Vagina (tissue), 2 donors: Measurements from ENCODE around the gene IWS1. TPM values are rescaled to one million over a fixed set of nuclear protein-coding genes. Genes with fewer than 3 reads are reported as not detected.

Source experiments
- DNase-seq, 2 donors: peaks; one replicate each; pipeline ENCODE4 v3.0.0-alpha.2; 2017; ENCODE audit errors: extremely low spot score in 2 of 2
- H3K27ac ChIP-seq: fragments of 200-600 bp; sonication (generic); one replicate; pipeline ENCODE4 v1.5.1; 2019
- H3K27me3 ChIP-seq: fragments of 200-600 bp; sonication (generic); one replicate; pipeline ENCODE4 v1.5.1; 2019
- H3K36me3 ChIP-seq, 2 donors: fragments of 200-600 bp; sonication (generic); one replicate each; pipeline ENCODE4 v1.5.1; 2017 to 2019
- H3K4me1 ChIP-seq: fragments of 200-600 bp; sonication (generic); one replicate; pipeline ENCODE4 v1.5.1; 2019
- H3K4me3 ChIP-seq, 2 donors: fragments of 200-600 bp; sonication (generic); 1 replicate in 1 of 2; 2 replicates in 1 of 2; pipeline ENCODE4 v1.5.1; 2016 to 2019
- H3K9me3 ChIP-seq: fragments of 200-600 bp; sonication (generic); one replicate; pipeline ENCODE4 v1.5.1; 2019
- CTCF ChIP-seq, 3 experiments: fragments of 450-650 bp in 2 of 3; fragments of 200-600 bp in 1 of 3; sonication (generic) in 1 of 3; IDR thresholded peaks; one replicate each; pipeline ENCODE4 v1.5.1; 2017 to 2019; ENCODE audit warnings: antibody characterized with exemption in 3 of 3, mild to moderate bottlenecking in 2 of 3, moderate library complexity in 2 of 3
- POLR2A ChIP-seq, 2 donors: fragments of 450-650 bp; IDR thresholded peaks; one replicate each; pipeline ENCODE4 v1.6.1; 2017; ENCODE audit warnings: antibody characterized with exemption in 2 of 2, mild to moderate bottlenecking in 2 of 2, moderate library complexity in 2 of 2
- POLR2AphosphoS5 ChIP-seq, 2 donors: sonication (generic); formaldehyde crosslinking; IDR thresholded peaks; one replicate each; pipeline ENCODE4 v1.9.0; 2017; ENCODE audit warnings: antibody characterized with exemption in 2 of 2, mild to moderate bottlenecking in 2 of 2, low read depth in 1 of 2; ENCODE audit not compliant: insufficient read depth in 1 of 2
- intact Hi-C: fragments of 100-400 bp; cut with DNase I; formaldehyde crosslinking; loops from one replicate; pipeline ENCODE4 v1.15.1; 2023
- total RNA-seq: library from RNA; depleted of rRNA; stranded (reverse); fragments of >200 nt; gene quantifications from one replicate; pipeline ENCODE4 v1.2.3, GENCODE V29; 2016

IWS1 gene
- total RNA-seq, 1 donor from 2014 or later: 40.8 TPM

GRCh38 chr2:127511090-127511695 lies 15.1 kb downstream of the IWS1 start:
- Histone ChIP-seq H3K27ac (no peak overlapping the region), H3K4me1 (peaks cover 50% of the 10 kb centered on the region)

GRCh38 chr2:127510073-127510472 lies 16.2 kb downstream of the IWS1 start:
- intact Hi-C loops: no loop called here
- Histone ChIP-seq H3K36me3 (peaks cover 0 to 17% of the 10 kb centered on the region in 2 donors), H3K4me1 (peaks cover 40% of the 10 kb centered on the region), H3K27ac (no peak overlapping the region), H3K4me3 (no peak overlapping the region), H3K9me3 (no peaks in the 10 kb centered on the region), H3K27me3 (no peaks in the 10 kb centered on the region)
- no peak for DNase-seq
- TF ChIP-seq POLR2A (IDR thresholded peaks at IDR 0.05): no peak
- TF ChIP-seq CTCF (IDR thresholded peaks at IDR 0.05): no peak
- TF ChIP-seq POLR2AphosphoS5 (IDR thresholded peaks at IDR 0.05; ENCODE audit: insufficient read depth in 1 of 2, low read depth in 1 of 2): peak in 1 of 2 donors; percentile 40

More at GRCh38 chr2:127511090-127511695, 15.1 kb downstream of the IWS1 start:
- DNase-seq: no peak
- intact Hi-C loops: no loop called here
- Histone ChIP-seq H3K27me3 (no peaks in the 10 kb centered on the region), H3K4me3 (no peak overlapping the region), H3K36me3 (peaks cover 0 to 8% of the 10 kb centered on the region in 2 donors), H3K9me3 (no peaks in the 10 kb centered on the region)
- no peak for TF ChIP-seq POLR2A (IDR thresholded peaks at IDR 0.05)
- no peak for TF ChIP-seq CTCF (IDR thresholded peaks at IDR 0.05)
- no peak for TF ChIP-seq POLR2AphosphoS5 (IDR thresholded peaks at IDR 0.05; ENCODE audit: insufficient read depth in 1 of 2, low read depth in 1 of 2)

- peaks cover 39% of the 10 kb centered on the region for H3K4me1 ChIP-seq
- TF ChIP-seq CTCF (IDR thresholded peaks at IDR 0.05): no peak
- peak in 1 of 2 donors; percentile 82 for TF ChIP-seq POLR2AphosphoS5 (IDR thresholded peaks at IDR 0.05; ENCODE audit: insufficient read depth in 1 of 2, low read depth in 1 of 2)
- no peak overlapping the region for H3K4me3 ChIP-seq
- DNase-seq: no peak
- H3K36me3 ChIP-seq: peaks cover 0 to 24% of the 10 kb centered on the region in 2 donors
- no peaks in the 10 kb centered on the region for H3K9me3 ChIP-seq
- no peaks in the 10 kb centered on the region for H3K27me3 ChIP-seq
- intact Hi-C loops: loop anchor here (5.0 kb wide), 1 partner anchor 144 kb away; no protein-coding TSS in a partner anchor
- H3K27ac ChIP-seq: peak overlapping the region; percentile 7
These were observed 17.7 kb downstream of the IWS1 start for GRCh38 chr2:127508631-127509034.

- TF ChIP-seq CTCF (IDR thresholded peaks at IDR 0.05): no peak
- TF ChIP-seq POLR2A (IDR thresholded peaks at IDR 0.05): no peak
- TF ChIP-seq POLR2AphosphoS5 (IDR thresholded peaks at IDR 0.05; ENCODE audit: insufficient read depth in 1 of 2, low read depth in 1 of 2): no peak
- Histone ChIP-seq H3K27ac (peak overlapping the region; percentile 7), H3K4me3 (no peak overlapping the region), H3K36me3 (peaks cover 0 to 27% of the 10 kb centered on the region in 2 donors), H3K9me3 (no peaks in the 10 kb centered on the region), H3K4me1 (peaks cover 37% of the 10 kb centered on the region), H3K27me3 (no peaks in the 10 kb centered on the region)
- intact Hi-C loops: loop anchor here (5.0 kb wide), 1 partner anchor 144 kb away; no protein-coding TSS in a partner anchor
- no peak for DNase-seq
These were observed 18.2 kb downstream of the IWS1 start for GRCh38 chr2:127508023-127508630.

- DNase-seq: no peak
- Histone ChIP-seq H3K27ac (no peak overlapping the region), H3K9me3 (no peaks in the 10 kb centered on the region), H3K4me1 (peaks cover 31% of the 10 kb centered on the region), H3K27me3 (no peaks in the 10 kb centered on the region), H3K4me3 (no peak overlapping the region), H3K36me3 (peaks cover 0 to 44% of the 10 kb centered on the region in 2 donors)
- TF ChIP-seq POLR2A (IDR thresholded peaks at IDR 0.05) (no peak), POLR2AphosphoS5 (IDR thresholded peaks at IDR 0.05; ENCODE audit: insufficient read depth in 1 of 2, low read depth in 1 of 2) (no peak), CTCF (IDR thresholded peaks at IDR 0.05) (no peak)
- intact Hi-C loops: loop anchor here (5.0 kb wide), 1 partner anchor 146 kb away; no protein-coding TSS in a partner anchor
These were observed 19.8 kb downstream of the IWS1 start for GRCh38 chr2:127506510-127506909.
